HCT116 (cell line): ENCODE data around the gene NSG1. TPM values are rescaled to one million over a fixed set of nuclear protein-coding genes. Genes with fewer than 3 reads are reported as not detected.

Source experiments
- ATAC-seq: fragments of 200-7000 bp; cut with Tn5 transposase; 2 replicates; pipeline ENCODE4 v1.9.1; 2020; ENCODE audit warnings: mild to moderate bottlenecking, moderate library complexity
- BruUV-seq: library from RNA; stranded (reverse); fragments of 400-500 nt; replicated peaks from 2 replicates; lab custom pipeline; 2021; lab: Mats Ljungman, UMichigan
- CTCF ChIA-PET: fragments of 300-600 bp; sonication (Branson Sonifier 250); formaldehyde crosslinking; loops from one replicate; lab custom pipeline; 2021; ENCODE audit warnings: antibody characterized with exemption; lab: Charles Lee
- POLR2A ChIA-PET: fragments of 300-600, 350-600 bp; sonication (Branson Sonifier 250); formaldehyde crosslinking; loops from one replicate; lab custom pipeline; 2021; ENCODE audit warnings: antibody characterized with exemption; lab: Charles Lee
- RAD21 ChIA-PET, 2 experiments: fragments of 300-600 bp; sonication (Branson Sonifier 250); formaldehyde crosslinking; loops; one replicate each; lab custom pipeline; 2023; ENCODE audit warnings: low total read pairs in 2 of 2; ENCODE audit not compliant: uncharacterized antibody in 2 of 2, unreplicated experiment in 2 of 2, low non-redundant PET in 1 of 2; lab: Charles Lee
- DNase-seq: peaks from one replicate; pipeline ENCODE4 v3.0.0-alpha.2; 2010; ENCODE audit warnings: low read depth, low spot score
- H2AFZ ChIP-seq: fragments of 200-600 bp; shearing (Covaris generic), sonication (generic); 2 replicates; pipeline ENCODE4 v1.6.1; 2017; ENCODE audit warnings: low read depth, mixed run types, mixed read lengths, antibody characterized with exemption, low read length; ENCODE audit not compliant: poor library complexity, severe bottlenecking
- H3K27ac ChIP-seq: 2 replicates; pipeline ENCODE4 v1.5.1; 2012; ENCODE audit warnings: low read depth, low read length
- H3K27me3 ChIP-seq: fragments of 200-600 bp; sonication (generic); 2 replicates; pipeline ENCODE4 v1.6.1; 2016; ENCODE audit warnings: mixed run types, low read length, mixed read lengths; ENCODE audit not compliant: insufficient read depth
- H3K36me3 ChIP-seq, 2 experiments: fragments of 200-500 bp in 1 of 2; fragments of 200-600 bp in 1 of 2; sonication (Bioruptor generic) in 1 of 2; sonication (generic) in 1 of 2; 2 replicates each; pipeline versions ENCODE4 v1.5.1 to v1.6.1; 2014 to 2016; ENCODE audit warnings: low read length in 2 of 2, inconsistent platforms in 1 of 2, mixed read lengths in 1 of 2, mixed run types in 1 of 2; ENCODE audit not compliant: insufficient read depth in 2 of 2, control insufficient read depth in 1 of 2
- H3K4me1 ChIP-seq, 2 experiments: fragments of 200-600 bp in 1 of 2; sonication (generic) in 1 of 2; 2 replicates each; pipeline versions ENCODE4 v1.5.1 to v1.6.1; 2012 to 2017; ENCODE audit warnings: low read length in 2 of 2, inconsistent platforms in 1 of 2, mild to moderate bottlenecking in 1 of 2, mixed read lengths in 1 of 2, mixed run types in 1 of 2, moderate library complexity in 1 of 2; ENCODE audit not compliant: insufficient read depth in 2 of 2, control insufficient read depth in 1 of 2
- H3K4me2 ChIP-seq: fragments of 200-600 bp; sonication (generic); 2 replicates; pipeline ENCODE4 v1.6.1; 2017; ENCODE audit warnings: mixed run types, low read length, mixed read lengths
- H3K4me3 ChIP-seq, 2 experiments: fragments of 200-600 bp in 1 of 2; sonication (generic) in 1 of 2; replicated peaks in 1 of 2; 2 replicates each; pipeline ENCODE4 v1.5.1; 2011 to 2016; ENCODE audit warnings: low read length in 2 of 2, control low read depth in 1 of 2, low read depth in 1 of 2, mild to moderate bottlenecking in 1 of 2, mixed read lengths in 1 of 2, mixed run types in 1 of 2
- H3K79me2 ChIP-seq: fragments of 200-600 bp; sonication (generic); 2 replicates; pipeline ENCODE4 v1.6.1; 2017; ENCODE audit warnings: mild to moderate bottlenecking, mixed run types, low read length, moderate library complexity, mixed read lengths; ENCODE audit not compliant: insufficient read depth
- H3K9ac ChIP-seq: fragments of 200-600 bp; sonication (generic); 2 replicates; pipeline ENCODE4 v1.6.1; 2016; ENCODE audit warnings: low read length, mixed read lengths
- H3K9me2 ChIP-seq: fragments of 200-600 bp; sonication (generic), shearing (Covaris generic); 2 replicates; pipeline ENCODE4 v1.6.1; 2017; ENCODE audit warnings: mixed run types, mild to moderate bottlenecking, moderate library complexity; ENCODE audit not compliant: insufficient read depth
- H3K9me3 ChIP-seq, 2 experiments: fragments of 200-500 bp in 1 of 2; fragments of 200-600 bp in 1 of 2; sonication (Bioruptor generic) in 1 of 2; sonication (generic) in 1 of 2; 2 replicates each; pipeline ENCODE4 v1.6.1; 2014 to 2017; ENCODE audit warnings: low read length in 2 of 2, mixed read lengths in 2 of 2, inconsistent platforms in 1 of 2, low read depth in 1 of 2, mild to moderate bottlenecking in 1 of 2, mixed run types in 1 of 2, moderate library complexity in 1 of 2; ENCODE audit not compliant: control insufficient read depth in 1 of 2, insufficient read depth in 1 of 2
- H4K20me1 ChIP-seq: fragments of 200-600 bp; sonication (generic), shearing (Covaris generic); 2 replicates; pipeline ENCODE4 v1.6.1; 2017; ENCODE audit warnings: mixed run types, mild to moderate bottlenecking, moderate library complexity; ENCODE audit not compliant: insufficient read depth
- CBX3 ChIP-seq: IDR thresholded peaks from 2 replicates; pipeline ENCODE4 v1.6.1; 2012; ENCODE audit warnings: low read depth
- CEBPB ChIP-seq: IDR thresholded peaks from 2 replicates; pipeline ENCODE4 v1.6.1; 2012; ENCODE audit warnings: low read depth
- EGR1 ChIP-seq: IDR thresholded peaks from 2 replicates; pipeline ENCODE4 v1.6.1; 2012; ENCODE audit warnings: low read depth
- ELF1 ChIP-seq: IDR thresholded peaks from 2 replicates; pipeline ENCODE4 v1.6.1; 2012; ENCODE audit warnings: low read depth, borderline replicate concordance
- EZH2 ChIP-seq: fragments of 200-600 bp; sonication (generic); IDR thresholded peaks from 2 replicates; pipeline ENCODE4 v1.6.1; 2017; ENCODE audit warnings: antibody characterized with exemption, mixed run types
- EZH2phosphoT487 ChIP-seq: fragments of 200-600 bp; IDR thresholded peaks from 2 replicates; pipeline ENCODE4 v1.6.1; 2018; ENCODE audit warnings: antibody characterized with exemption, borderline replicate concordance
- FOSL1 ChIP-seq: IDR thresholded peaks from 2 replicates; pipeline ENCODE4 v1.6.1; 2012; ENCODE audit warnings: low read depth
- JUND ChIP-seq: IDR thresholded peaks from 2 replicates; pipeline ENCODE4 v1.6.1; 2012
- POLR2A ChIP-seq: IDR thresholded peaks from 2 replicates; pipeline ENCODE4 v1.7.0; 2011; ENCODE audit warnings: borderline replicate concordance; ENCODE audit not compliant: insufficient read depth, insufficient read length; ENCODE audit errors: extremely low read depth
- POLR2AphosphoS5 ChIP-seq: IDR thresholded peaks from 2 replicates; pipeline ENCODE4 v1.6.1; 2011; ENCODE audit warnings: mild to moderate bottlenecking, low read depth, low read length, moderate library complexity
- RAD21 ChIP-seq: IDR thresholded peaks from 2 replicates; pipeline ENCODE4 v1.6.1; 2012; ENCODE audit warnings: low read depth, mild to moderate bottlenecking
- REST ChIP-seq: IDR thresholded peaks from 2 replicates; pipeline ENCODE4 v1.6.1; 2012; ENCODE audit warnings: low read depth
- SP1 ChIP-seq: IDR thresholded peaks from 2 replicates; pipeline ENCODE4 v1.6.1; 2012; ENCODE audit warnings: low read depth
- SRF ChIP-seq: IDR thresholded peaks from 2 replicates; pipeline ENCODE4 v1.6.1; 2012; ENCODE audit warnings: low read depth
- YY1 ChIP-seq: IDR thresholded peaks from 2 replicates; pipeline ENCODE4 v1.6.1; 2011; ENCODE audit warnings: low read length, low read depth, moderate library complexity, mild to moderate bottlenecking; ENCODE audit not compliant: insufficient replicate concordance; ENCODE audit errors: extremely low read depth
- ZFX ChIP-seq: fragments of 450-650 bp; IDR thresholded peaks from 2 replicates; pipeline ENCODE4 v1.6.1; 2017
- ZNF274 ChIP-seq: fragments of 200-500 bp; sonication (Bioruptor generic); IDR thresholded peaks from 2 replicates; pipeline ENCODE4 v1.6.1; 2014; ENCODE audit warnings: mild to moderate bottlenecking, low read depth, low read length, inconsistent platforms
- intact Hi-C: fragments of 100-400 bp; cut with micrococcal nuclease; formaldehyde crosslinking; loops from 2 replicates; pipeline ENCODE4 v1.10.0; 2022
- total RNA-seq: library from RNA; stranded (reverse); gene quantifications from one replicate; pipeline ENCODE4 v1.2.1, GENCODE V29; 2021; ENCODE audit not compliant: unreplicated experiment
- TF ChIP-seq, protein P1 (sequence below): IDR thresholded peaks from 2 replicates; pipeline ENCODE4 v1.6.1; 2012
- TF ChIP-seq, protein P2 (sequence below): IDR thresholded peaks from 2 replicates; pipeline ENCODE4 v1.6.1; 2012
- TF ChIP-seq, protein P3 (sequence below), 3 experiments: fragments of 200-600 bp in 1 of 3; sonication (generic) in 1 of 3; IDR thresholded peaks in 2 of 3; conservative IDR thresholded peaks in 1 of 3; 2 replicates each; pipeline ENCODE4 v1.5.1; 2012 to 2017; ENCODE audit warnings: low read depth in 2 of 3, low read length in 2 of 3, antibody characterized with exemption in 1 of 3, borderline replicate concordance in 1 of 3, control low read depth in 1 of 3, mild to moderate bottlenecking in 1 of 3, mixed read lengths in 1 of 3, mixed run types in 1 of 3, moderate library complexity in 1 of 3; ENCODE audit not compliant: insufficient read depth in 1 of 3

The NSG1 gene
- total RNA-seq, 1 experiment from 2014 or later: 0.12 TPM

DNA sequence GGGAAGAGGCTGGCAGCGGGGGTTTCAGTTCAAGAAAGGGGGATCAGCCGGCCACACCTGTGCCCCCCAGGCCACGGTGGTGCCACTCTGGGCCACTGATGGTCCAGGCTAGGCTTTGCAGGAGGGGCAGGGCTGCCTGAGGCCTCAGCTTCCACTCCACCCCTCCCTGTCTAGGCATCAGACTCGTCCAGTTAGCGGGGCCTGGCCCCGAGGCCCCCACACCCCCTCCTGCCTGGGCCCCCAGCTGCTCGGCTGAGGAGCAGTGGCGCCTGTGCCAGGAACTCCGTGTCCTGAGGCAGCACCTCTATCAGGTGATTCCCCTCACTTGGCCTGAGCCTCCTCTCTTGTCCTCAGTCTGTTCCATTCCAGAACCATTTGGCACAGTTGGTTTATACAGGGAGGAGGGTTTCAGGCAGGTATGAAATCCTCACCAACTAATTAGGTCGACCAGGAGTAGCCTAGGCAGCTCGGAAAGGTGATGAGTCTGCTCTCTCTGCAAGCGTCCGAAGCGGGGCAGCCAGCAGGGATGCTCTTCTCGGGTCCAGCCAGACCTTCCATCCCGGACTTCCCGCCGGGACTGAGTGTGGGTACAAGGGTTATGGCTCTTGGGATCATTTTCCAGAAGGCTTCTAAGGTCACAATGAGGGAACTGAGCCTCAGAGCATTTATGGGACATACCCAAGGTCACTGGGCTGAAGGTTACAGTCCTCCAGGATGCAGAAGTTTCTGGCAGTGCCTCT is 2.1 kb downstream of the NSG1 start:
- Histone ChIP-seq H3K27me3 (peaks cover under 1% of the 10 kb centered on the region; the same call in 1 of the 2 replicates), H2AFZ (no peak overlapping the region), H4K20me1 (no peaks in the 10 kb centered on the region), H3K4me1 (no peaks in the 10 kb centered on the region), H3K4me3 (no peak overlapping the region), H3K9ac (no peak overlapping the region), H3K27ac (no peak overlapping the region), H3K4me2 (no peak overlapping the region), H3K79me2 (no peaks in the 10 kb centered on the region), H3K9me3 (no peaks in the 10 kb centered on the region), H3K9me2 (no peaks in the 10 kb centered on the region), H3K36me3 (no peaks in the 10 kb centered on the region)
- ChIA-PET RAD21 (no interaction called here), POLR2A (no interaction called here), CTCF (no interaction called here)
- DNase-seq: no peak
- intact Hi-C loops: no loop called here
- BruUV-seq: no TSS peak
- no peak for ATAC-seq
- TF ChIP-seq EZH2: no peak
- no peak for TF ChIP-seq YY1
- no peak for TF ChIP-seq EZH2phosphoT487
- TF ChIP-seq SRF: no peak
- no peak for TF ChIP-seq CBX3
- no peak for TF ChIP-seq ZFX
- TF ChIP-seq, protein P1, sequence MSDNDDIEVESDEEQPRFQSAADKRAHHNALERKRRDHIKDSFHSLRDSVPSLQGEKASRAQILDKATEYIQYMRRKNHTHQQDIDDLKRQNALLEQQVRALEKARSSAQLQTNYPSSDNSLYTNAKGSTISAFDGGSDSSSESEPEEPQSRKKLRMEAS: no peak
- TF ChIP-seq, protein P2, sequence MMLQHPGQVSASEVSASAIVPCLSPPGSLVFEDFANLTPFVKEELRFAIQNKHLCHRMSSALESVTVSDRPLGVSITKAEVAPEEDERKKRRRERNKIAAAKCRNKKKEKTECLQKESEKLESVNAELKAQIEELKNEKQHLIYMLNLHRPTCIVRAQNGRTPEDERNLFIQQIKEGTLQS: no peak
- no peak for TF ChIP-seq ZNF274
- no peak for TF ChIP-seq RAD21
- no peak for TF ChIP-seq POLR2AphosphoS5
- no peak for TF ChIP-seq ELF1
- TF ChIP-seq EGR1: no peak
- TF ChIP-seq REST: no peak
- TF ChIP-seq, protein P3, sequence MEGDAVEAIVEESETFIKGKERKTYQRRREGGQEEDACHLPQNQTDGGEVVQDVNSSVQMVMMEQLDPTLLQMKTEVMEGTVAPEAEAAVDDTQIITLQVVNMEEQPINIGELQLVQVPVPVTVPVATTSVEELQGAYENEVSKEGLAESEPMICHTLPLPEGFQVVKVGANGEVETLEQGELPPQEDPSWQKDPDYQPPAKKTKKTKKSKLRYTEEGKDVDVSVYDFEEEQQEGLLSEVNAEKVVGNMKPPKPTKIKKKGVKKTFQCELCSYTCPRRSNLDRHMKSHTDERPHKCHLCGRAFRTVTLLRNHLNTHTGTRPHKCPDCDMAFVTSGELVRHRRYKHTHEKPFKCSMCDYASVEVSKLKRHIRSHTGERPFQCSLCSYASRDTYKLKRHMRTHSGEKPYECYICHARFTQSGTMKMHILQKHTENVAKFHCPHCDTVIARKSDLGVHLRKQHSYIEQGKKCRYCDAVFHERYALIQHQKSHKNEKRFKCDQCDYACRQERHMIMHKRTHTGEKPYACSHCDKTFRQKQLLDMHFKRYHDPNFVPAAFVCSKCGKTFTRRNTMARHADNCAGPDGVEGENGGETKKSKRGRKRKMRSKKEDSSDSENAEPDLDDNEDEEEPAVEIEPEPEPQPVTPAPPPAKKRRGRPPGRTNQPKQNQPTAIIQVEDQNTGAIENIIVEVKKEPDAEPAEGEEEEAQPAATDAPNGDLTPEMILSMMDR (IDR thresholded peaks at IDR 0.05 in 2 of 3, conservative IDR thresholded peaks at IDR 0.05 in 1 of 3; ENCODE audit: borderline replicate concordance in 1 of 3, insufficient read depth in 1 of 3, low read depth in 2 of 3, low read length in 2 of 3): no peak
- TF ChIP-seq JUND: no peak
- TF ChIP-seq POLR2A: no peak
- TF ChIP-seq FOSL1: no peak
- no peak for TF ChIP-seq CEBPB
- no peak for TF ChIP-seq SP1
